Measurements from ENCODE around the gene PGM5. TPM values are rescaled to one million over a fixed set of nuclear protein-coding genes. Genes with fewer than 3 reads are reported as not detected.
"Not testable (repeated sequence)": the region's sequence is repeated elsewhere in the genome, so short reads cannot be mapped to it uniquely, and the experiment has no call there.

Gene PGM5
- total and polyA plus RNA-seq, 4 donors = 33.7 to 124 (median 79.0) TPM

GRCh38 chr9:68351689-68352088, 4.7 kb upstream of the PGM5 start:
- not testable (repeated sequence) for ATAC-seq (ENCODE audit: low FRiP score); H3K4me1 ChIP-seq (ENCODE audit: control insufficient read depth in 1 of 2, insufficient read depth in 2 of 2, low read length in 2 of 2); H3K9me3 ChIP-seq (ENCODE audit: control insufficient read depth, low read length); H3K27me3 ChIP-seq (ENCODE audit: control insufficient read depth in 1 of 2, insufficient read depth in 2 of 2, low read length in 1 of 2); H3K27ac ChIP-seq (ENCODE audit: low read depth in 1 of 2, low read length in 2 of 2); H3K4me3 ChIP-seq (ENCODE audit: low read length in 2 of 2); DNase-seq; H3K36me3 ChIP-seq (ENCODE audit: control insufficient read depth in 1 of 2, insufficient read depth in 2 of 2, low read length in 1 of 2)
- WGBS, 2 donors = 73 to 76% methylated on average over 4 of the region's 4 CpGs
- intact Hi-C loops (cut with DNase I) = loop anchor here in 1 of 2 donors (10.0 kb wide), 1 partner anchor 153 kb away; no protein-coding TSS in a partner anchor

- H3K4me1 ChIP-seq (ENCODE audit: control insufficient read depth in 1 of 2, insufficient read depth in 2 of 2, low read length in 2 of 2); H3K36me3 ChIP-seq (ENCODE audit: control insufficient read depth in 1 of 2, insufficient read depth in 2 of 2, low read length in 1 of 2); DNase-seq; H3K27me3 ChIP-seq (ENCODE audit: control insufficient read depth in 1 of 2, insufficient read depth in 2 of 2, low read length in 1 of 2); H3K27ac ChIP-seq (ENCODE audit: low read depth in 1 of 2, low read length in 2 of 2); H3K9me3 ChIP-seq (ENCODE audit: control insufficient read depth, low read length); H3K4me3 ChIP-seq (ENCODE audit: low read length in 2 of 2): not testable (repeated sequence)
- 3 to 4% methylated on average over 4 to 5 of the region's 5 CpGs for WGBS, 2 donors
- intact Hi-C loops (cut with DNase I) = loop anchor here in 1 of 2 donors (10.0 kb wide), 1 partner anchor 149 kb away; no protein-coding TSS in a partner anchor
- ATAC-seq (ENCODE audit: low FRiP score) = peak; percentile 30
These were observed 425 bp upstream of the PGM5 start for GRCh38 chr9:68355993-68356379.

GRCh38 chr9:68357119-68357714, 806 bp downstream of the PGM5 start:
- intact Hi-C loops (cut with DNase I) = loop anchor here in 1 of 2 donors (10.0 kb wide), 1 partner anchor 148 kb away; no protein-coding TSS in a partner anchor

GRCh38 chr9:68366933-68367547, 10.6 kb downstream of the PGM5 start:
- H3K9me3 ChIP-seq (ENCODE audit: control insufficient read depth, low read length); H3K4me3 ChIP-seq (ENCODE audit: low read length in 2 of 2); H3K27ac ChIP-seq (ENCODE audit: low read depth in 1 of 2, low read length in 2 of 2); H3K4me1 ChIP-seq (ENCODE audit: control insufficient read depth in 1 of 2, insufficient read depth in 2 of 2, low read length in 2 of 2); intact Hi-C loops (cut with DNase I); H3K36me3 ChIP-seq (ENCODE audit: control insufficient read depth in 1 of 2, insufficient read depth in 2 of 2, low read length in 1 of 2); H3K27me3 ChIP-seq (ENCODE audit: control insufficient read depth in 1 of 2, insufficient read depth in 2 of 2, low read length in 1 of 2); DNase-seq: not testable (repeated sequence)
- 28 to 32% methylated on average over 9 to 10 of the region's 10 CpGs for WGBS, 2 donors
- ATAC-seq (ENCODE audit: low FRiP score) = peak; percentile 46

More at GRCh38 chr9:68357119-68357714, 806 bp downstream of the PGM5 start:
- Histone ChIP-seq H3K27ac (ENCODE audit: low read depth in 1 of 2, low read length in 2 of 2) (peak overlapping the region; percentile 43 to 73), H3K4me3 (ENCODE audit: low read length in 2 of 2) (peak overlapping the region; percentile 56 to 72)
- H3K27me3 ChIP-seq (ENCODE audit: control insufficient read depth in 1 of 2, insufficient read depth in 2 of 2, low read length in 1 of 2); H3K36me3 ChIP-seq (ENCODE audit: control insufficient read depth in 1 of 2, insufficient read depth in 2 of 2, low read length in 1 of 2); H3K9me3 ChIP-seq (ENCODE audit: control insufficient read depth, low read length); H3K4me1 ChIP-seq (ENCODE audit: control insufficient read depth in 1 of 2, insufficient read depth in 2 of 2, low read length in 2 of 2): not testable (repeated sequence)
- 2 to 5% methylated on average over 20 to 53 of the region's 57 CpGs for WGBS, 2 donors
- peak in 1 of 2 donors; percentile 82 for DNase-seq
- ATAC-seq (ENCODE audit: low FRiP score) = peak; percentile 57

GRCh38 chr9:68375789-68376188, 19.4 kb downstream of the PGM5 start:
- H3K36me3 ChIP-seq (ENCODE audit: control insufficient read depth in 1 of 2, insufficient read depth in 2 of 2, low read length in 1 of 2); ATAC-seq (ENCODE audit: low FRiP score); H3K27ac ChIP-seq (ENCODE audit: low read depth in 1 of 2, low read length in 2 of 2); H3K4me1 ChIP-seq (ENCODE audit: control insufficient read depth in 1 of 2, insufficient read depth in 2 of 2, low read length in 2 of 2); DNase-seq; H3K4me3 ChIP-seq (ENCODE audit: low read length in 2 of 2); H3K27me3 ChIP-seq (ENCODE audit: control insufficient read depth in 1 of 2, insufficient read depth in 2 of 2, low read length in 1 of 2); H3K9me3 ChIP-seq (ENCODE audit: control insufficient read depth, low read length); intact Hi-C loops (cut with DNase I): not testable (repeated sequence)
- 95% methylated on average over 4 of the region's 4 CpGs for WGBS, 2 donors

GRCh38 chr9:68377723-68378122, 21.3 kb downstream of the PGM5 start:
- ATAC-seq (ENCODE audit: low FRiP score); H3K4me1 ChIP-seq (ENCODE audit: control insufficient read depth in 1 of 2, insufficient read depth in 2 of 2, low read length in 2 of 2); intact Hi-C loops (cut with DNase I); H3K27me3 ChIP-seq (ENCODE audit: control insufficient read depth in 1 of 2, insufficient read depth in 2 of 2, low read length in 1 of 2); DNase-seq; H3K27ac ChIP-seq (ENCODE audit: low read depth in 1 of 2, low read length in 2 of 2); H3K36me3 ChIP-seq (ENCODE audit: control insufficient read depth in 1 of 2, insufficient read depth in 2 of 2, low read length in 1 of 2); H3K4me3 ChIP-seq (ENCODE audit: low read length in 2 of 2); H3K9me3 ChIP-seq (ENCODE audit: control insufficient read depth, low read length): not testable (repeated sequence)
- 18 to 62% methylated on average over 1 of the region's 1 CpG for WGBS, 2 donors

- H3K36me3 ChIP-seq (ENCODE audit: control insufficient read depth in 1 of 2, insufficient read depth in 2 of 2, low read length in 1 of 2); ATAC-seq (ENCODE audit: low FRiP score): not testable (repeated sequence)
These were observed 27.5 kb downstream of the PGM5 start for GRCh38 chr9:68383894-68384293.

GRCh38 chr9:68389558-68389957, 33.1 kb downstream of the PGM5 start:
- intact Hi-C loops (cut with DNase I); DNase-seq; ATAC-seq (ENCODE audit: low FRiP score); H3K27ac ChIP-seq (ENCODE audit: low read depth in 1 of 2, low read length in 2 of 2); H3K4me3 ChIP-seq (ENCODE audit: low read length in 2 of 2); H3K4me1 ChIP-seq (ENCODE audit: control insufficient read depth in 1 of 2, insufficient read depth in 2 of 2, low read length in 2 of 2); H3K36me3 ChIP-seq (ENCODE audit: control insufficient read depth in 1 of 2, insufficient read depth in 2 of 2, low read length in 1 of 2); H3K9me3 ChIP-seq (ENCODE audit: control insufficient read depth, low read length); H3K27me3 ChIP-seq (ENCODE audit: control insufficient read depth in 1 of 2, insufficient read depth in 2 of 2, low read length in 1 of 2): not testable (repeated sequence)
- 32 to 35% methylated on average over 4 of the region's 4 CpGs for WGBS, 2 donors

More at GRCh38 chr9:68383894-68384293, 27.5 kb downstream of the PGM5 start:
- H3K27me3 ChIP-seq (ENCODE audit: control insufficient read depth in 1 of 2, insufficient read depth in 2 of 2, low read length in 1 of 2); intact Hi-C loops (cut with DNase I); DNase-seq; H3K27ac ChIP-seq (ENCODE audit: low read depth in 1 of 2, low read length in 2 of 2); H3K4me1 ChIP-seq (ENCODE audit: control insufficient read depth in 1 of 2, insufficient read depth in 2 of 2, low read length in 2 of 2); H3K9me3 ChIP-seq (ENCODE audit: control insufficient read depth, low read length); H3K4me3 ChIP-seq (ENCODE audit: low read length in 2 of 2): not testable (repeated sequence)
- 11 to 69% methylated on average over 1 of the region's 1 CpG for WGBS, 2 donors

- WGBS, 2 donors = 93 to 94% methylated on average over 1 of the region's 1 CpG
- ATAC-seq (ENCODE audit: low FRiP score); H3K36me3 ChIP-seq (ENCODE audit: control insufficient read depth in 1 of 2, insufficient read depth in 2 of 2, low read length in 1 of 2): not testable (repeated sequence)
These were observed 34.3 kb downstream of the PGM5 start for GRCh38 chr9:68390737-68391136.

More at GRCh38 chr9:68390737-68391136, 34.3 kb downstream of the PGM5 start:
- H3K9me3 ChIP-seq (ENCODE audit: control insufficient read depth, low read length); H3K27me3 ChIP-seq (ENCODE audit: control insufficient read depth in 1 of 2, insufficient read depth in 2 of 2, low read length in 1 of 2); intact Hi-C loops (cut with DNase I); H3K4me1 ChIP-seq (ENCODE audit: control insufficient read depth in 1 of 2, insufficient read depth in 2 of 2, low read length in 2 of 2); DNase-seq; H3K27ac ChIP-seq (ENCODE audit: low read depth in 1 of 2, low read length in 2 of 2); H3K4me3 ChIP-seq (ENCODE audit: low read length in 2 of 2): not testable (repeated sequence)
